Mesenchymal stem cell (in vitro differentiated cells and primary cell): ENCODE data around the gene ENPP6.

Experiments
- DNase-seq: peaks from one replicate; pipeline ENCODE4 v3.0.0-alpha.2; 2013
- H2AFZ ChIP-seq: one replicate; pipeline ENCODE4 v1.6.1; 2013; ENCODE audit warnings: low read depth, mild to moderate bottlenecking, control low read depth, inconsistent platforms, low read length, moderate library complexity
- H2AK5ac ChIP-seq: 2 replicates; pipeline ENCODE4 v1.6.1; 2013; ENCODE audit warnings: low read length, moderate library complexity, mild to moderate bottlenecking, inconsistent platforms; ENCODE audit not compliant: severe bottlenecking
- H2BK120ac ChIP-seq: one replicate; pipeline ENCODE4 v1.6.1; 2013; ENCODE audit warnings: low read depth, mild to moderate bottlenecking, inconsistent platforms, low read length, moderate library complexity
- H2BK12ac ChIP-seq, 2 experiments: one replicate each; pipeline ENCODE4 v1.6.1; 2013; ENCODE audit warnings: inconsistent platforms in 2 of 2, low read length in 2 of 2, mild to moderate bottlenecking in 2 of 2, moderate library complexity in 2 of 2, control low read depth in 1 of 2
- H2BK15ac ChIP-seq: one replicate; pipeline ENCODE4 v1.6.1; 2013; ENCODE audit warnings: mild to moderate bottlenecking, low read depth, inconsistent platforms; ENCODE audit not compliant: poor library complexity, severe bottlenecking
- H2BK5ac ChIP-seq: 2 replicates; pipeline ENCODE4 v1.6.1; 2013; ENCODE audit warnings: low read depth, mild to moderate bottlenecking, low read length, control low read depth, inconsistent platforms; ENCODE audit not compliant: poor library complexity, severe bottlenecking
- H3K14ac ChIP-seq, 2 experiments: one replicate each; pipeline ENCODE4 v1.6.1; 2013; ENCODE audit warnings: inconsistent platforms in 2 of 2, low read length in 2 of 2, control low read depth in 1 of 2, mild to moderate bottlenecking in 1 of 2, moderate library complexity in 1 of 2
- H3K18ac ChIP-seq, 2 experiments: one replicate each; pipeline ENCODE4 v1.6.1; 2013; ENCODE audit warnings: inconsistent platforms in 2 of 2, low read length in 2 of 2, control low read depth in 1 of 2, low read depth in 1 of 2, mild to moderate bottlenecking in 1 of 2
- H3K23ac ChIP-seq, 2 experiments: one replicate each; pipeline ENCODE4 v1.6.1; 2013; ENCODE audit warnings: inconsistent platforms in 2 of 2, low read length in 2 of 2, mild to moderate bottlenecking in 2 of 2, moderate library complexity in 2 of 2, control low read depth in 1 of 2
- H3K27ac ChIP-seq: 2 replicates; pipeline ENCODE4 v1.5.1; 2013; ENCODE audit warnings: mild to moderate bottlenecking, moderate library complexity, low read length, control low read depth, inconsistent platforms; ENCODE audit not compliant: poor library complexity, severe bottlenecking
- H3K27me3 ChIP-seq, 2 experiments: 2 replicates each; pipeline versions ENCODE4 v1.6.1 to v1.7.0; 2013; ENCODE audit warnings: low read length in 2 of 2, mild to moderate bottlenecking in 2 of 2, moderate library complexity in 2 of 2, control low read depth in 1 of 2, inconsistent platforms in 1 of 2; ENCODE audit not compliant: control insufficient read depth in 1 of 2, insufficient read depth in 1 of 2
- H3K36me3 ChIP-seq, 2 experiments: 2 replicates each; pipeline versions ENCODE4 v1.6.1 to v1.7.0; 2013; ENCODE audit warnings: low read length in 2 of 2, control low read depth in 1 of 2, inconsistent platforms in 1 of 2, low read depth in 1 of 2, mild to moderate bottlenecking in 1 of 2; ENCODE audit not compliant: insufficient read depth in 2 of 2, control insufficient read depth in 1 of 2
- H3K4ac ChIP-seq, 2 experiments: one replicate each; pipeline ENCODE4 v1.6.1; 2013; ENCODE audit warnings: inconsistent platforms in 2 of 2, low read length in 2 of 2, mild to moderate bottlenecking in 2 of 2, moderate library complexity in 2 of 2, control low read depth in 1 of 2, low read depth in 1 of 2
- H3K4me1 ChIP-seq: 2 replicates; pipeline ENCODE4 v1.6.1; 2013; ENCODE audit warnings: low read depth, low read length, control low read depth; ENCODE audit not compliant: control insufficient read depth, insufficient read depth
- H3K4me2 ChIP-seq: 2 replicates; pipeline ENCODE4 v1.6.1; 2013; ENCODE audit warnings: low read length, mild to moderate bottlenecking, inconsistent platforms; ENCODE audit not compliant: poor library complexity, severe bottlenecking
- H3K4me3 ChIP-seq, 2 experiments: 2 replicates each; pipeline versions ENCODE4 v1.5.1 to v1.7.0; 2013; ENCODE audit warnings: low read length in 2 of 2, mild to moderate bottlenecking in 2 of 2, control low read depth in 1 of 2, low read depth in 1 of 2; ENCODE audit not compliant: insufficient read depth in 1 of 2
- H3K79me1 ChIP-seq: replicated peaks from 2 replicates; pipeline ENCODE4 v1.6.1; 2013; ENCODE audit warnings: mild to moderate bottlenecking, control low read depth, low read length, inconsistent platforms; ENCODE audit not compliant: poor library complexity, severe bottlenecking
- H3K9ac ChIP-seq: 2 replicates; pipeline ENCODE4 v1.7.0; 2013; ENCODE audit warnings: mild to moderate bottlenecking, low read length, moderate library complexity
- H3K9me3 ChIP-seq: 2 replicates; pipeline ENCODE4 v1.7.0; 2013; ENCODE audit warnings: mild to moderate bottlenecking, low read length; ENCODE audit not compliant: control insufficient read depth
- H4K8ac ChIP-seq: one replicate; pipeline ENCODE4 v1.6.1; 2013; ENCODE audit warnings: inconsistent platforms, mild to moderate bottlenecking, low read length, moderate library complexity
- H4K91ac ChIP-seq: one replicate; pipeline ENCODE4 v1.6.1; 2013; ENCODE audit warnings: mild to moderate bottlenecking, low read length, inconsistent platforms
- whole genome bisulfite sequencing: methylation state at CpG from one replicate; pipeline ENCODE4 v1.1.7; 2013; ENCODE audit warnings: mixed read lengths; 5-methylcytosine and 5-hydroxymethylcytosine counted together

Gene ENPP6

GRCh38 chr4:184064877-184065276 lies 152.8 kb downstream of the ENPP6 start:
- Histone ChIP-seq H3K27me3 (no peaks in the 10 kb centered on the region), H3K4me3 (no peak overlapping the region), H4K8ac (no peak overlapping the region), H3K79me1 (no peaks in the 10 kb centered on the region), H2BK15ac (no peak overlapping the region), H3K9ac (no peak overlapping the region), H3K4ac (no peak overlapping the region), H2BK120ac (no peak overlapping the region), H3K9me3 (peaks cover 2% of the 10 kb centered on the region), H3K4me2 (no peak overlapping the region), H3K36me3 (no peaks in the 10 kb centered on the region), H2AK5ac (no peak overlapping the region), H2BK12ac (no peak overlapping the region), H3K18ac (no peak overlapping the region), H3K27ac (no peak overlapping the region), H4K91ac (no peak overlapping the region), H2AFZ (no peak overlapping the region), H2BK5ac (no peak overlapping the region), H3K14ac (no peak overlapping the region), H3K23ac (no peak overlapping the region), H3K4me1 (no peaks in the 10 kb centered on the region)
- no peak for DNase-seq
- WGBS: 65% methylated on average over 3 of the region's 5 CpGs

- no peak overlapping the region for H2AFZ ChIP-seq
- no peak overlapping the region for H4K8ac ChIP-seq
- no peak overlapping the region for H3K23ac ChIP-seq
- H3K4me1 ChIP-seq: no peaks in the 10 kb centered on the region
- no peak overlapping the region for H2BK120ac ChIP-seq
- no peaks in the 10 kb centered on the region for H3K79me1 ChIP-seq
- H3K36me3 ChIP-seq: no peaks in the 10 kb centered on the region
- H2BK15ac ChIP-seq: no peak overlapping the region
- no peak overlapping the region for H2AK5ac ChIP-seq
- H2BK12ac ChIP-seq: no peak overlapping the region
- no peak overlapping the region for H3K18ac ChIP-seq
- 75% methylated on average over 7 of the region's 7 CpGs for WGBS
- H3K14ac ChIP-seq: no peak overlapping the region
- H4K91ac ChIP-seq: no peak overlapping the region
- H3K9me3 ChIP-seq: peaks cover 3% of the 10 kb centered on the region
- H3K4ac ChIP-seq: no peak overlapping the region
- H3K27ac ChIP-seq: no peak overlapping the region
- H3K9ac ChIP-seq: no peak overlapping the region
- H3K4me2 ChIP-seq: no peak overlapping the region
- DNase-seq: no peak
- H3K27me3 ChIP-seq: no peaks in the 10 kb centered on the region
- H2BK5ac ChIP-seq: no peak overlapping the region
- H3K4me3 ChIP-seq: no peak overlapping the region
These were observed 154.9 kb downstream of the ENPP6 start for GRCh38 chr4:184062769-184063168.

- Histone ChIP-seq H2AK5ac (no peak overlapping the region), H3K4me2 (no peak overlapping the region), H3K9me3 (peaks cover 3% of the 10 kb centered on the region), H3K27ac (no peak overlapping the region), H3K4me3 (no peak overlapping the region), H4K91ac (no peak overlapping the region), H2BK12ac (no peak overlapping the region), H2BK15ac (no peak overlapping the region), H4K8ac (no peak overlapping the region), H2BK5ac (no peak overlapping the region), H3K23ac (no peak overlapping the region), H3K79me1 (no peaks in the 10 kb centered on the region), H3K18ac (no peak overlapping the region), H2BK120ac (no peak overlapping the region), H3K14ac (no peak overlapping the region), H3K4ac (no peak overlapping the region), H3K36me3 (no peaks in the 10 kb centered on the region), H3K9ac (no peak overlapping the region), H2AFZ (no peak overlapping the region), H3K27me3 (no peaks in the 10 kb centered on the region), H3K4me1 (no peaks in the 10 kb centered on the region)
- WGBS: 86% methylated on average over 7 of the region's 7 CpGs
- DNase-seq: no peak
These were observed 156.1 kb downstream of the ENPP6 start for GRCh38 chr4:184061582-184061981.

GRCh38 chr4:184059099-184059498 lies 158.6 kb downstream of the ENPP6 start:
- Histone ChIP-seq H3K79me1 (no peaks in the 10 kb centered on the region), H3K9me3 (peaks cover 3% of the 10 kb centered on the region), H3K9ac (no peak overlapping the region), H3K18ac (no peak overlapping the region), H3K14ac (no peak overlapping the region), H2AK5ac (no peak overlapping the region), H3K4me1 (no peaks in the 10 kb centered on the region), H3K36me3 (no peaks in the 10 kb centered on the region), H3K4ac (no peak overlapping the region), H3K23ac (no peak overlapping the region), H2BK120ac (no peak overlapping the region), H3K27me3 (no peaks in the 10 kb centered on the region), H4K91ac (no peak overlapping the region), H3K4me2 (no peak overlapping the region), H2BK15ac (no peak overlapping the region), H2AFZ (no peak overlapping the region), H3K4me3 (no peak overlapping the region), H2BK5ac (no peak overlapping the region), H3K27ac (no peak overlapping the region), H4K8ac (no peak overlapping the region), H2BK12ac (no peak overlapping the region)
- no peak for DNase-seq
- 87% methylated on average over 3 of the region's 3 CpGs for WGBS
